Lung (tissue), 12 donors: ENCODE data around the gene ERCC6L2. TPM values are rescaled to one million over a fixed set of nuclear protein-coding genes. Genes with fewer than 3 reads are reported as not detected.

Experiments
- ATAC-seq: fragments of 200-7000 bp; cut with Tn5 transposase; one replicate; pipeline ENCODE4 v1.9.1; 2020; ENCODE audit warnings: moderate number of reproducible peaks; ENCODE audit not compliant: insufficient read depth, low FRiP score
- DNase-seq, 3 donors: peaks; one replicate each; pipeline ENCODE4 v3.0.0-alpha.2; 2013 to 2017
- H3K27ac ChIP-seq, 2 donors: one replicate each; pipeline ENCODE4 v1.5.1; 2013; ENCODE audit warnings: mild to moderate bottlenecking in 2 of 2, moderate library complexity in 2 of 2, control low read depth in 1 of 2, inconsistent platforms in 1 of 2, low read depth in 1 of 2, low read length in 1 of 2
- H3K27me3 ChIP-seq, 3 donors: one replicate each; pipeline ENCODE4 v1.5.1; 2013; ENCODE audit warnings: low read length in 2 of 3; ENCODE audit not compliant: control insufficient read depth in 3 of 3, insufficient read depth in 3 of 3
- H3K36me3 ChIP-seq, 4 donors: one replicate each; pipeline ENCODE4 v1.5.1; 2013; ENCODE audit warnings: low read length in 4 of 4, mild to moderate bottlenecking in 1 of 4, moderate library complexity in 1 of 4; ENCODE audit not compliant: control insufficient read depth in 4 of 4, insufficient read depth in 4 of 4
- H3K4me1 ChIP-seq, 5 donors: one replicate each; pipeline ENCODE4 v1.5.1; 2013; ENCODE audit warnings: low read length in 5 of 5, mild to moderate bottlenecking in 2 of 5, moderate library complexity in 1 of 5; ENCODE audit not compliant: control insufficient read depth in 5 of 5, insufficient read depth in 5 of 5
- H3K4me3 ChIP-seq: one replicate; pipeline ENCODE4 v1.5.1; 2013; ENCODE audit warnings: mild to moderate bottlenecking, control low read depth, moderate library complexity
- H3K9ac ChIP-seq, 2 donors: one replicate each; pipeline ENCODE4 v1.5.1; 2013; ENCODE audit warnings: low read length in 2 of 2, control low read depth in 1 of 2; ENCODE audit not compliant: insufficient read depth in 1 of 2
- H3K9me3 ChIP-seq, 4 donors: one replicate each; pipeline ENCODE4 v1.5.1; 2013; ENCODE audit warnings: low read length in 3 of 4, mild to moderate bottlenecking in 1 of 4, moderate library complexity in 1 of 4; ENCODE audit not compliant: control insufficient read depth in 4 of 4, insufficient read depth in 3 of 4
- WGBS, 2 donors: extraction: QIAGEN DNeasy Blood & Tissue Kit; methylation state at CpG; one replicate each; pipeline ENCODE4 v1.1.7; 2013; 5-methylcytosine and 5-hydroxymethylcytosine counted together
- polyA plus RNA-seq, 2 donors: library from polyadenylated mRNA; stranded (reverse); fragments of 200-250 nt; gene quantifications; one replicate each; pipeline ENCODE4 v1.2.1, GENCODE V29; 2013
- total RNA-seq, 2 donors: library from RNA; depleted of rRNA in 1 of 2; stranded (reverse); fragments of >200 nt in 1 of 2; gene quantifications; one replicate each; pipeline ENCODE4 v1.2.1, GENCODE V29; 2014 to 2021
- TF ChIP-seq, protein P1 (sequence below): IDR thresholded peaks from 2 replicates; pipeline ENCODE4 v1.5.1; 2012; ENCODE audit warnings: mild to moderate bottlenecking; ENCODE audit errors: control extremely low read depth, extremely low read depth
- donor health status: control.
- donor health status: control.
- donor health status: Bipolar disorder and iron deficiency.
- donor health status: healthy.
- donor health status: DM: yes; HTN: yes; CAD: no.

The ERCC6L2 gene
- total and polyA plus RNA-seq, 4 donors, result 4.3 to 125 (median 24.5) TPM

DNA sequence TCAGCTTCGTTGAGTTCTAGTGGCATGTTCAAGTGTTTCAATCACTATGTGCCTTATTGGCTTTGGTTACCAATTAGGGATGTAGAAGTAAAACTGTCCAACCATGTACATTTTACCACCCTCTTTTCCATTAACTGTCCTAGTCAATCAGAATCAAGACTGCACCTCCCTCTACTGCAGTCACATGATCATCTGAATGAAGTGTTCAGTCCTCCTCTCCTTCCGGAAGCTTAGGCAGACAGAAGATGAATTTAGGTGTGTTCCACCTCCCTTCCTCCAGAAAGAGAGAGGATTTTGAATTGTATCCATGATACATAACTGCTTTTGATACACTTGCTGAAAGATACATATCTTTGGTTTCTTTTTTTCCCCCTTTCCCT is 133.7 kb downstream of the ERCC6L2 start:
- Histone ChIP-seq H3K9ac (no peak overlapping the region), H3K36me3 (peaks cover 7 to 35% (median 27%) of the 10 kb centered on the region in 4 donors)

GRCh38 chr9:96009690-96010472 is 134.4 kb downstream of the ERCC6L2 start:
- Histone ChIP-seq H3K4me3 (no peak overlapping the region), H3K27ac (no peak overlapping the region), H3K9ac (no peak overlapping the region), H3K9me3 (peaks cover 0 to 2% (median 0%) of the 10 kb centered on the region in 4 donors), H3K36me3 (peaks cover 7 to 30% (median 26%) of the 10 kb centered on the region in 4 donors), H3K27me3 (no peaks in the 10 kb centered on the region), H3K4me1 (peaks cover 0 to 7% (median 1%) of the 10 kb centered on the region in 5 donors)
- no peak for ATAC-seq
- DNase-seq, result peak in 2 of 3 donors; percentile 15 to 35
- WGBS, 2 donors, result 79 to 88% methylated on average over 4 of the region's 4 CpGs
- TF ChIP-seq, protein P1, sequence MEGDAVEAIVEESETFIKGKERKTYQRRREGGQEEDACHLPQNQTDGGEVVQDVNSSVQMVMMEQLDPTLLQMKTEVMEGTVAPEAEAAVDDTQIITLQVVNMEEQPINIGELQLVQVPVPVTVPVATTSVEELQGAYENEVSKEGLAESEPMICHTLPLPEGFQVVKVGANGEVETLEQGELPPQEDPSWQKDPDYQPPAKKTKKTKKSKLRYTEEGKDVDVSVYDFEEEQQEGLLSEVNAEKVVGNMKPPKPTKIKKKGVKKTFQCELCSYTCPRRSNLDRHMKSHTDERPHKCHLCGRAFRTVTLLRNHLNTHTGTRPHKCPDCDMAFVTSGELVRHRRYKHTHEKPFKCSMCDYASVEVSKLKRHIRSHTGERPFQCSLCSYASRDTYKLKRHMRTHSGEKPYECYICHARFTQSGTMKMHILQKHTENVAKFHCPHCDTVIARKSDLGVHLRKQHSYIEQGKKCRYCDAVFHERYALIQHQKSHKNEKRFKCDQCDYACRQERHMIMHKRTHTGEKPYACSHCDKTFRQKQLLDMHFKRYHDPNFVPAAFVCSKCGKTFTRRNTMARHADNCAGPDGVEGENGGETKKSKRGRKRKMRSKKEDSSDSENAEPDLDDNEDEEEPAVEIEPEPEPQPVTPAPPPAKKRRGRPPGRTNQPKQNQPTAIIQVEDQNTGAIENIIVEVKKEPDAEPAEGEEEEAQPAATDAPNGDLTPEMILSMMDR, result no peak

More for the DNA sequence above, 133.7 kb downstream of the ERCC6L2 start:
- Histone ChIP-seq H3K27ac (no peak overlapping the region), H3K4me3 (no peak overlapping the region), H3K27me3 (no peaks in the 10 kb centered on the region), H3K9me3 (peaks cover 0 to 2% (median 0%) of the 10 kb centered on the region in 4 donors), H3K4me1 (peaks cover 0 to 7% (median 1%) of the 10 kb centered on the region in 5 donors)
- ATAC-seq, result no peak
- TF ChIP-seq, protein P1, result no peak
- WGBS, 2 donors, result 77 to 82% methylated on average over 2 of the region's 2 CpGs
- DNase-seq, result no peak

GRCh38 chr9:96014078-96014477 is 138.6 kb downstream of the ERCC6L2 start:
- Histone ChIP-seq H3K27me3 (no peaks in the 10 kb centered on the region), H3K9ac (no peak overlapping the region), H3K36me3 (peaks cover 7 to 20% (median 13%) of the 10 kb centered on the region in 4 donors), H3K9me3 (peaks cover 0 to 5% (median 0%) of the 10 kb centered on the region in 4 donors), H3K4me1 (peaks cover 0 to 7% (median 1%) of the 10 kb centered on the region in 5 donors), H3K27ac (no peak overlapping the region), H3K4me3 (no peak overlapping the region)
- DNase-seq, result no peak
- ATAC-seq, result no peak
- TF ChIP-seq, protein P1, result no peak
- 88 to 94% methylated on average over 6 of the region's 6 CpGs for WGBS, 2 donors
